ENCODE data around the gene F3. TPM values are rescaled to one million over a fixed set of nuclear protein-coding genes. Genes with fewer than 3 reads are reported as not detected.
"Not testable (repeated sequence)": the region's sequence is repeated elsewhere in the genome, so short reads cannot be mapped to it uniquely, and the experiment has no call there.

The F3 gene
- polyA plus RNA-seq, 1 experiment: 52.6 TPM

DNA sequence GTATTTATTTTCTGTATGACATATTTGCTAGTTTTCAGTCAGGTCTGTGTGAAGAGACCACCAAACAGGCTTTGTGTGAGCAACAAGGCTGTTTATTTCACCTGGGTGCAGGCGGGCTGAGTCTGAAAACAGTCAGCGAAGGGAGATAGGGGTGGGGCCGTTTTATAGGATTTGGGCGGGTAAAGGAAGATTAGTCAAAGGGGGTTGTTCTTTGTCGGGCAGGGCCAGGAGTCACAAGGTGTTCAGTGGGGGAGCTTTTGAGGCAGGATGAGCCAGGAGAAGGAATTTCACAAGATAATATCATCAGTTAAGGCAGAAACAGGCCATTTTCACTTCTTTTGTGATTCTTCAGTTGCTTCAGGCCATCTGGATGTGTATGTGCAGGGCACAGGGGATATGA lies 24.9 kb upstream of the F3 start:
- CTCF ChIA-PET; H3K36me3 ChIP-seq (ENCODE audit: control insufficient read depth, insufficient read depth, low read length); DNase-seq (ENCODE audit: low read depth); H3K27me3 ChIP-seq (ENCODE audit: control insufficient read depth, insufficient read depth, low read length); POLR2A ChIA-PET; H3K4me3 ChIP-seq (ENCODE audit: low read depth, low read length): not testable (repeated sequence)

DNA sequence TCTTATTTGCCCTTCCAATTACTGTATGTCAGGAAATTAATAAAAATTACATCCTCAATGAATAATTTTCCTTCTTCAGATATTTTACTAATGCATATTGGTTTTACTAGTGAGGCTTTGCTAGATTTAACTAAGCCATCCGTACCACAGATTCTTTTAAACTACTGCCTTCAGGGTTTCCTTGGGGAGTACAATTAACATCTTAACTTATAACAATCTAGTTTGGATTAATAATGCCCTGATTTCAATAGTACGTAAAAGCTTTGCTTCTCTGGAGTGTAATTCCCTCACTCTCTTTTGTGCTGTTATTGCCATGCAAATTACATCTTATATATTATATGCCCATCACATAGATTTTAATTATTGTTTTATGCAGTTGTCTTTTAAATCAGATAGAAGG lies 24.3 kb upstream of the F3 start:
- no peak overlapping the region for H3K4me3 ChIP-seq (ENCODE audit: low read depth, low read length)
- DNase-seq (ENCODE audit: low read depth): no peak
- TF ChIP-seq, protein P1, sequence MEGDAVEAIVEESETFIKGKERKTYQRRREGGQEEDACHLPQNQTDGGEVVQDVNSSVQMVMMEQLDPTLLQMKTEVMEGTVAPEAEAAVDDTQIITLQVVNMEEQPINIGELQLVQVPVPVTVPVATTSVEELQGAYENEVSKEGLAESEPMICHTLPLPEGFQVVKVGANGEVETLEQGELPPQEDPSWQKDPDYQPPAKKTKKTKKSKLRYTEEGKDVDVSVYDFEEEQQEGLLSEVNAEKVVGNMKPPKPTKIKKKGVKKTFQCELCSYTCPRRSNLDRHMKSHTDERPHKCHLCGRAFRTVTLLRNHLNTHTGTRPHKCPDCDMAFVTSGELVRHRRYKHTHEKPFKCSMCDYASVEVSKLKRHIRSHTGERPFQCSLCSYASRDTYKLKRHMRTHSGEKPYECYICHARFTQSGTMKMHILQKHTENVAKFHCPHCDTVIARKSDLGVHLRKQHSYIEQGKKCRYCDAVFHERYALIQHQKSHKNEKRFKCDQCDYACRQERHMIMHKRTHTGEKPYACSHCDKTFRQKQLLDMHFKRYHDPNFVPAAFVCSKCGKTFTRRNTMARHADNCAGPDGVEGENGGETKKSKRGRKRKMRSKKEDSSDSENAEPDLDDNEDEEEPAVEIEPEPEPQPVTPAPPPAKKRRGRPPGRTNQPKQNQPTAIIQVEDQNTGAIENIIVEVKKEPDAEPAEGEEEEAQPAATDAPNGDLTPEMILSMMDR (IDR thresholded peaks at IDR 0.05; ENCODE audit: insufficient read depth, low read depth, low read length): no peak
- ChIA-PET POLR2A (no interaction called here), CTCF (no interaction called here)
- no peaks in the 10 kb centered on the region for H3K36me3 ChIP-seq (ENCODE audit: control insufficient read depth, insufficient read depth, low read length)
- no peaks in the 10 kb centered on the region for H3K27me3 ChIP-seq (ENCODE audit: control insufficient read depth, insufficient read depth, low read length)

DNA sequence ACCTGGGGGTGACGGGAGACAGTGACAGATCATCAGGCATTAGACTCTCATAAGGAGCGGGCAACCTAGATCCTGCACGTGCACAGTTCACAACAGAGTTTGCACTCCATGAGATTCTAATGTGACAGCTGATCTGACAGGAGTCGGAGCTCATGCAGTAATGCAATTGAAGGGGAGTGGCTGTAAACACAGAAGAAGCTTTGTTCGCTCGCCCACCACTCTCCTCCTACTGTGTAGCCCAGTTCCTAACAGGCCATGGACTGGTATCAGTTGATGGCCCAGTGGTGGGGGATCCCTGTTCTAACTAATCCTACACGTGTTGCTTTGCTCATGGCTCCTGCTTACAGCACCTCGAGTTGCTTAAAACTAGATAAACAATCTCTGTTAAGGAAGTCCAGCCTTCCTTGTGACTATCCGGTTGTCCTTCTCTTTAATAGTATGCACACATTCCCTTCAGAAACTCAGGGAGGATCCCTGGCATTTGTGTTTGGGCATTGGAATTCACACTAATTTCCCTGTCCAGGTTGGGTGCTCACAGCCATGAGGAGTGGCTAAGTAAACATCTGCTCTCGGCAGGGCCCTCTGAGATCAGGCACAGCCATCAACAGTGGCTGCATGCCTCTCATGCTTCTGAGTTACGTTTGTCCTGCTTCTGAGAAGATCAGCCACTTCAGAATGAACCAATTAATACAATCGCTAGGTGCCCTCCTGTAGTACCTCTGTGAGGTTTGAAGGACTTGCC lies 21.1 kb upstream of the F3 start:
- POLR2A ChIA-PET: no interaction called here
- Histone ChIP-seq H3K4me3 (ENCODE audit: low read depth, low read length) (no peak overlapping the region), H3K27me3 (ENCODE audit: control insufficient read depth, insufficient read depth, low read length) (no peaks in the 10 kb centered on the region), H3K36me3 (ENCODE audit: control insufficient read depth, insufficient read depth, low read length) (no peaks in the 10 kb centered on the region)
- DNase-seq (ENCODE audit: low read depth): no peak
- TF ChIP-seq, protein P1 (IDR thresholded peaks at IDR 0.05; ENCODE audit: insufficient read depth, low read depth, low read length): no peak
- CTCF ChIA-PET: interaction anchor here (1.0 to 3.2 kb wide), 2 partner anchors 18 to 148 kb away, joined by 3 to 12 read pairs; no protein-coding TSS in a partner anchor

DNA sequence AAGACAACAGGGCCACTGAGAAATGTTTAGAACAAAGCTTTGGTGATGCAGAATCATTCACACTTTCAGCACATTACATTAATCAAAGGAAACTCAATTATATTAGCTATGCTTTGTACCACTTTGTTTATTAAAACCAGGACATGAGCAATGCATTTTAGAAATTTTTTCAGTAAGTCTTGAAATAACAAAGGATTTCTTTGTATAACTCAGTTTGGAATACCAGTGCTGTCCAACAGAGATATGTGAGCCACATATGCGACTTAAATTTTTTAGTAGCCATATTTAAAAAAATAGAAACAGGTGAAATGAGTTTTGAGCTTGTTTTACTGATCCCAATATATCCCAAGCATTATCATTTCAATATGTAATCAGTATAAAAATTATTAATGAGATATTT lies 18.8 kb upstream of the F3 start:
- DNase-seq (ENCODE audit: low read depth): no peak
- H3K27me3 ChIP-seq (ENCODE audit: control insufficient read depth, insufficient read depth, low read length): no peaks in the 10 kb centered on the region
- ChIA-PET POLR2A (no interaction called here), CTCF (interaction anchor here (0.6 to 3.2 kb wide), 7 partner anchors 13 to 483 kb away, joined by 3 to 12 read pairs (median 3); no protein-coding TSS in a partner anchor)
- no peaks in the 10 kb centered on the region for H3K36me3 ChIP-seq (ENCODE audit: control insufficient read depth, insufficient read depth, low read length)
- TF ChIP-seq, protein P1 (IDR thresholded peaks at IDR 0.05; ENCODE audit: insufficient read depth, low read depth, low read length): peak; percentile 15; the same call in 1 of the 2 replicates
- H3K4me3 ChIP-seq (ENCODE audit: low read depth, low read length): no peak overlapping the region

DNA sequence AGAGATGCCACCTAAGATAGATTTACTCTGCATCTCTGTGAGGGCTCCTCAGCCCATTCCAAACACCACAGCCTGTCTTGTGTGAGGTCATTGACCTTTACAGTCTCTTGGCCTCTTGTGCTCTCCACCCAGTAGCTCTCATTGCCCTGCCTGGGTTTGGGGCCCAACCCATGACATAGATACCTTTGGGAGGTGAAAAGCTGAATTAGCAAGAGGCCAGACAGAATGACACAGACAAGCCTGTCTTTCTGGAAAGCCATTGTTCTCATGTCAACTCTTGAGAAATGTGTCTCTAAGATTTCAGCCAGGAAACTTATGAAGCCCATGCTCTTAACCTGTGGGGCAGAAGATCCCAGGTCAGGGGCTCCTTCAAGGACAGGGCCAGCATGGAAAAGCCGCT lies 18.4 kb upstream of the F3 start:
- POLR2A ChIA-PET: no interaction called here
- TF ChIP-seq, protein P1 (IDR thresholded peaks at IDR 0.05; ENCODE audit: insufficient read depth, low read depth, low read length): no peak
- Histone ChIP-seq H3K27me3 (ENCODE audit: control insufficient read depth, insufficient read depth, low read length) (no peaks in the 10 kb centered on the region), H3K36me3 (ENCODE audit: control insufficient read depth, insufficient read depth, low read length) (no peaks in the 10 kb centered on the region), H3K4me3 (ENCODE audit: low read depth, low read length) (no peak overlapping the region)
- DNase-seq (ENCODE audit: low read depth): no peak
- CTCF ChIA-PET: interaction anchor here (0.9 to 3.2 kb wide), 6 partner anchors 13 to 245 kb away, joined by 3 to 12 read pairs (median 4); no protein-coding TSS in a partner anchor

Data from BJ (cell line).